Astrocyte (in vitro differentiated cells and primary cell): ENCODE data around the gene RSPH6A. TPM values are rescaled to one million over a fixed set of nuclear protein-coding genes. Genes with fewer than 3 reads are reported as not detected.

ENCODE experiments used
- DNase-seq: peaks from one replicate; pipeline ENCODE4 v3.0.0-alpha.2; 2010; ENCODE audit warnings: low read depth
- FAIRE-seq: peaks from 2 replicates; lab custom pipeline; 2011; peaks lifted over from hg19 to GRCh38; lab: Jason Lieb, UNC
- H2AFZ ChIP-seq: 2 replicates; pipeline ENCODE4 v1.6.0; 2012; ENCODE audit warnings: low read depth, low read length, inconsistent platforms
- H3K27ac ChIP-seq: 2 replicates; pipeline ENCODE4 v1.5.1; 2011; ENCODE audit warnings: low read depth, low read length, inconsistent platforms
- H3K27me3 ChIP-seq: 2 replicates; pipeline ENCODE4 v1.6.0; 2011; ENCODE audit warnings: low read length, inconsistent platforms; ENCODE audit not compliant: insufficient read depth
- H3K36me3 ChIP-seq: 2 replicates; pipeline ENCODE4 v1.5.1; 2011; ENCODE audit warnings: low read length, inconsistent platforms; ENCODE audit not compliant: insufficient read depth
- H3K4me1 ChIP-seq: 2 replicates; pipeline ENCODE4 v1.5.1; 2011; ENCODE audit warnings: low read length, inconsistent platforms; ENCODE audit not compliant: insufficient read depth
- H3K4me2 ChIP-seq: 2 replicates; pipeline ENCODE4 v1.6.0; 2012; ENCODE audit warnings: low read length, inconsistent platforms
- H3K4me3 ChIP-seq: 2 replicates; pipeline ENCODE4 v1.5.1; 2011; ENCODE audit warnings: low read depth, mild to moderate bottlenecking, low read length, inconsistent platforms; ENCODE audit not compliant: insufficient read depth
- H3K79me2 ChIP-seq: 2 replicates; pipeline ENCODE4 v1.6.0; 2012; ENCODE audit warnings: mild to moderate bottlenecking, low read length, inconsistent platforms; ENCODE audit not compliant: insufficient read depth
- H3K9ac ChIP-seq: 2 replicates; pipeline ENCODE4 v1.6.0; 2012; ENCODE audit warnings: mild to moderate bottlenecking, low read length, inconsistent platforms
- H3K9me3 ChIP-seq: 2 replicates; pipeline ENCODE4 v1.5.1; 2012; ENCODE audit warnings: low read depth, mild to moderate bottlenecking, low read length, inconsistent platforms; ENCODE audit not compliant: insufficient read depth
- H4K20me1 ChIP-seq: 2 replicates; pipeline ENCODE4 v1.6.0; 2012; ENCODE audit warnings: low read length, inconsistent platforms; ENCODE audit not compliant: insufficient read depth
- H3K27ac Mint-ChIP-seq: one replicate; pipeline ENCODE4 v1.8.0; 2021; ENCODE audit warnings: mild to moderate bottlenecking, mixed read lengths; ENCODE audit not compliant: unreplicated experiment
- H3K27me3 Mint-ChIP-seq: one replicate; pipeline ENCODE4 v1.8.0; 2021; ENCODE audit warnings: low read depth, mixed read lengths; ENCODE audit not compliant: unreplicated experiment
- H3K36me3 Mint-ChIP-seq: one replicate; pipeline ENCODE4 v1.8.0; 2021; ENCODE audit warnings: low read depth, mixed read lengths; ENCODE audit not compliant: unreplicated experiment
- H3K4me1 Mint-ChIP-seq: one replicate; pipeline ENCODE4 v1.8.0; 2021; ENCODE audit warnings: low read depth, mixed read lengths; ENCODE audit not compliant: unreplicated experiment
- H3K4me3 Mint-ChIP-seq: one replicate; pipeline ENCODE4 v1.8.0; 2021; ENCODE audit warnings: mild to moderate bottlenecking, moderate library complexity, mixed read lengths; ENCODE audit not compliant: unreplicated experiment
- H3K9me3 Mint-ChIP-seq: one replicate; pipeline ENCODE4 v1.8.0; 2021; ENCODE audit warnings: mild to moderate bottlenecking, mixed read lengths; ENCODE audit not compliant: unreplicated experiment
- CTCF ChIP-seq: IDR thresholded peaks from 2 replicates; pipeline ENCODE4 v1.5.1; 2011; ENCODE audit warnings: low read depth, mild to moderate bottlenecking, inconsistent platforms, low read length, moderate library complexity; ENCODE audit not compliant: insufficient read depth
- EZH2 ChIP-seq: IDR thresholded peaks from 2 replicates; pipeline ENCODE4 v1.6.1; 2012; ENCODE audit warnings: mild to moderate bottlenecking, low read length, inconsistent platforms; ENCODE audit not compliant: insufficient read depth
- total RNA-seq: library from RNA; stranded (reverse); gene quantifications from 2 replicates; pipeline ENCODE4 v1.2.1, GENCODE V29; 2021

RSPH6A gene
- total RNA-seq, 1 donor from 2014 or later: 0.23 TPM

- no peak overlapping the region for H3K9ac ChIP-seq
- TF ChIP-seq CTCF: no peak
Observed at GRCh38 chr19:45781214-45782161, 33.6 kb downstream of the RSPH6A start.

GRCh38 chr19:45780448-45781213 lies 34.5 kb downstream of the RSPH6A start:
- Histone ChIP-seq H3K4me1 (peaks cover 21% of the 10 kb centered on the region), H4K20me1 (peaks cover 73% of the 10 kb centered on the region), H3K79me2 (peaks cover 15% of the 10 kb centered on the region), H2AFZ (no peak overlapping the region), H3K36me3 (peaks cover 10% of the 10 kb centered on the region), H3K27ac (no peak overlapping the region), H3K9me3 (no peaks in the 10 kb centered on the region), H3K27me3 (no peaks in the 10 kb centered on the region), H3K4me3 (no peak overlapping the region), H3K4me2 (peak overlapping the region; percentile 38), H3K9ac (no peak overlapping the region)
- peak overlapping the region; percentile 38 for H3K27ac Mint-ChIP-seq
- peaks cover 18% of the 10 kb centered on the region for H3K36me3 Mint-ChIP-seq
- H3K27me3 Mint-ChIP-seq: no peaks in the 10 kb centered on the region
- H3K4me1 Mint-ChIP-seq: peaks cover 24% of the 10 kb centered on the region
- no peak for FAIRE-seq
- DNase-seq: no peak
- peak overlapping the region; percentile 54 for H3K4me3 Mint-ChIP-seq
- peaks cover 2% of the 10 kb centered on the region for H3K9me3 Mint-ChIP-seq
- TF ChIP-seq EZH2 (no peak), CTCF (no peak)

More at GRCh38 chr19:45781214-45782161, 33.6 kb downstream of the RSPH6A start:
- Histone ChIP-seq H3K4me3 (no peak overlapping the region), H4K20me1 (peaks cover 74% of the 10 kb centered on the region), H3K27ac (no peak overlapping the region), H3K36me3 (peaks cover 10% of the 10 kb centered on the region), H2AFZ (no peak overlapping the region), H3K79me2 (peaks cover 22% of the 10 kb centered on the region), H3K4me1 (peaks cover 21% of the 10 kb centered on the region), H3K4me2 (peak overlapping the region; percentile 70), H3K27me3 (no peaks in the 10 kb centered on the region), H3K9me3 (no peaks in the 10 kb centered on the region)
- Mint-ChIP-seq H3K27ac (no peak overlapping the region), H3K4me1 (peaks cover 24% of the 10 kb centered on the region), H3K4me3 (peak overlapping the region; percentile 54), H3K36me3 (peaks cover 18% of the 10 kb centered on the region), H3K9me3 (peaks cover 2% of the 10 kb centered on the region), H3K27me3 (no peaks in the 10 kb centered on the region)
- FAIRE-seq (no peak), DNase-seq (no peak)
